Testis (tissue), 5 donors: ENCODE data around the gene PGK1. TPM values are rescaled to one million over a fixed set of nuclear protein-coding genes. Genes with fewer than 3 reads are reported as not detected.
A peak's percentile ranks its signal among the peaks of the same experiment; 100 is the strongest.
"Not testable (repeated sequence)": the region's sequence is repeated elsewhere in the genome, so short reads cannot be mapped to it uniquely, and the experiment has no call there.

Experiments
- DNase-seq: peaks from one replicate; pipeline ENCODE4 v3.0.0-alpha.2; 2019
- H3K27ac ChIP-seq, 2 donors: fragments of 200-600 bp; sonication (generic); one replicate each; pipeline ENCODE4 v1.5.1; 2019
- H3K27me3 ChIP-seq: fragments of 200-600 bp; sonication (generic); one replicate; pipeline ENCODE4 v1.5.1; 2019
- H3K36me3 ChIP-seq: fragments of 200-600 bp; sonication (generic); one replicate; pipeline ENCODE4 v1.5.1; 2017; ENCODE audit warnings: low read depth; ENCODE audit errors: missing control alignments
- H3K4me1 ChIP-seq: fragments of 200-600 bp; sonication (generic); one replicate; pipeline ENCODE4 v1.5.1; 2019
- H3K4me3 ChIP-seq, 2 donors: fragments of 200-600 bp; sonication (generic); one replicate each; pipeline ENCODE4 v1.5.1; 2017 to 2019
- H3K9me3 ChIP-seq: fragments of 200-600 bp; sonication (generic); one replicate; pipeline ENCODE4 v1.5.1; 2017
- POLR2A ChIP-seq: fragments of 450-650 bp; IDR thresholded peaks from one replicate; pipeline ENCODE4 v1.6.1; 2017; ENCODE audit warnings: antibody characterized with exemption, mild to moderate bottlenecking, moderate library complexity
- WGBS, 2 donors: methylation state at CpG; one replicate each; pipeline ENCODE4 v1.1.5; 2018; 5-methylcytosine and 5-hydroxymethylcytosine counted together
- intact Hi-C: fragments of 100-400 bp; cut with DNase I; formaldehyde crosslinking; loops from one replicate; pipeline ENCODE4 v1.15.1; 2023; ENCODE audit warnings: low total_unique reads
- long read RNA-seq, 2 donors: transcript quantifications; one replicate each; lab custom pipeline, GENCODE V29; 2026
- polyA plus RNA-seq: library from polyadenylated mRNA; stranded (reverse); fragments of 350-450 nt; fragmentation: Illumina TruSeq; extraction: RNeasy Lipid Tissue Mini Kit (QIAGEN cat#74804); gene quantifications from one replicate; pipeline ENCODE4 v1.2.3, GENCODE V29; 2014; ENCODE audit warnings: low read depth, low replicate concordance; ENCODE audit not compliant: insufficient read depth
- total RNA-seq, 2 donors: library from RNA; depleted of rRNA; stranded (reverse); fragments of >200 nt; gene quantifications; one replicate each; pipeline ENCODE4 v1.2.3, GENCODE V29; 2016
- TF ChIP-seq, protein P1 (sequence below), 3 experiments: fragments of 450-650 bp in 2 of 3; fragments of 200-600 bp in 1 of 3; sonication (generic) in 1 of 3; IDR thresholded peaks; one replicate each; pipeline ENCODE4 v1.5.1; 2016 to 2019; ENCODE audit warnings: antibody characterized with exemption in 3 of 3, mild to moderate bottlenecking in 2 of 3, moderate library complexity in 1 of 3

Gene PGK1
- total RNA-seq = 10 to 100 TPM; 69.1 to 100.0 TPM
- 109 TPM for polyA plus RNA-seq
- long read RNA-seq, donor 1, full-length matches to known transcripts = 133 of 214 reads
- long read RNA-seq, donor 1, partial matches to known transcripts = 81 of 214 reads
- long read RNA-seq, donor 1, other reads (novel, unspliced or antisense) = 0 of 214 reads
- long read RNA-seq, donor 2, full-length matches to known transcripts = 140 of 187 reads
- long read RNA-seq, donor 2, partial matches to known transcripts = 40 of 187 reads
- long read RNA-seq, donor 2, other reads (novel, unspliced or antisense) = 7 of 187 reads

GRCh38 chrX:78103623-78104446 lies at the start of gene PGK1:
TSS of gene PGK1 (plus strand) at chrX:78104248. CDS start at chrX:78104341, 93 bp downstream.
- TF ChIP-seq, protein P1, sequence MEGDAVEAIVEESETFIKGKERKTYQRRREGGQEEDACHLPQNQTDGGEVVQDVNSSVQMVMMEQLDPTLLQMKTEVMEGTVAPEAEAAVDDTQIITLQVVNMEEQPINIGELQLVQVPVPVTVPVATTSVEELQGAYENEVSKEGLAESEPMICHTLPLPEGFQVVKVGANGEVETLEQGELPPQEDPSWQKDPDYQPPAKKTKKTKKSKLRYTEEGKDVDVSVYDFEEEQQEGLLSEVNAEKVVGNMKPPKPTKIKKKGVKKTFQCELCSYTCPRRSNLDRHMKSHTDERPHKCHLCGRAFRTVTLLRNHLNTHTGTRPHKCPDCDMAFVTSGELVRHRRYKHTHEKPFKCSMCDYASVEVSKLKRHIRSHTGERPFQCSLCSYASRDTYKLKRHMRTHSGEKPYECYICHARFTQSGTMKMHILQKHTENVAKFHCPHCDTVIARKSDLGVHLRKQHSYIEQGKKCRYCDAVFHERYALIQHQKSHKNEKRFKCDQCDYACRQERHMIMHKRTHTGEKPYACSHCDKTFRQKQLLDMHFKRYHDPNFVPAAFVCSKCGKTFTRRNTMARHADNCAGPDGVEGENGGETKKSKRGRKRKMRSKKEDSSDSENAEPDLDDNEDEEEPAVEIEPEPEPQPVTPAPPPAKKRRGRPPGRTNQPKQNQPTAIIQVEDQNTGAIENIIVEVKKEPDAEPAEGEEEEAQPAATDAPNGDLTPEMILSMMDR (IDR thresholded peaks at IDR 0.05) = no peak
- TF ChIP-seq POLR2A = peak; percentile 25
- intact Hi-C loops = no loop called here
- peak within 1 kb of the TSS; percentile 86 to 91 for H3K27ac ChIP-seq
- peak; percentile 95 for DNase-seq
- WGBS, 2 donors = 0% methylated on average over 1 to 15 of the region's 72 CpGs
- H3K4me3 ChIP-seq = peak within 1 kb of the TSS; percentile 67 to 85
- H3K4me1 ChIP-seq = no peaks in the 10 kb centered on the region
- no peaks in the 10 kb centered on the region for H3K9me3 ChIP-seq
- H3K36me3 ChIP-seq = no peaks in the 10 kb centered on the region
- H3K27me3 ChIP-seq = no peaks in the 10 kb centered on the region

- no peaks in the 10 kb centered on the region for H3K4me1 ChIP-seq
- TF ChIP-seq POLR2A = no peak
- TF ChIP-seq, protein P1 (IDR thresholded peaks at IDR 0.05) = no peak
- no peaks in the 10 kb centered on the region for H3K27me3 ChIP-seq
- no peaks in the 10 kb centered on the region for H3K36me3 ChIP-seq
- DNase-seq = no peak
- intact Hi-C loops = no loop called here
- no peak overlapping the region for H3K4me3 ChIP-seq
- H3K27ac ChIP-seq = no peak overlapping the region
- no peaks in the 10 kb centered on the region for H3K9me3 ChIP-seq
Observed at GRCh38 chrX:78063687-78064086, 40.4 kb upstream of the PGK1 start.

DNA sequence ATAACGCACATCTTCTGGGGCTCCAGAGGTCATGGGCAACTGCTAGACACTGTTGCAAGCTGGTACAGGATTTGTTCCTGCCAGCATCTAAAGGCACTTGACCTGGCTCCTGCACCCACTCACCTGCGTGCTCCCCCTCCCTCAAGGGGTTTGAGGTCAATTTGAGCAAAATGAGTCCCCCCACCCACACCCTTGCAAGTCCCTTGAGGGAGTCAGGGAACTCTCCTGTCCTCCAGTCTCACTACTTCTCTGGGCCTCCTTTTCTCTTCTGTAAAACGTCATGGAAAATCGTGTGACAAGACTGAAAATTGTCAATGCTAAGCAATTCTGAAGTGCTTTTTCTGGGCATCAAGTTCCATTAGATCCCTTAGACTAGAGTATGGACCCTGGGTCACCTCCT lies 39.9 kb upstream of the PGK1 start:
- WGBS, 2 donors = 81 to 82% methylated on average over 2 to 4 of the region's 4 CpGs

GRCh38 chrX:78064698-78065601 lies 39.1 kb upstream of the PGK1 start:
- DNase-seq, H3K4me3 ChIP-seq, H3K9me3 ChIP-seq, H3K27me3 ChIP-seq, intact Hi-C loops, H3K36me3 ChIP-seq, H3K4me1 ChIP-seq, H3K27ac ChIP-seq: not testable (repeated sequence)
- WGBS, 2 donors = 81 to 85% methylated on average over 5 to 6 of the region's 6 CpGs

More for the DNA sequence above, 39.9 kb upstream of the PGK1 start:
- Histone ChIP-seq H3K9me3 (no peaks in the 10 kb centered on the region), H3K4me3 (no peak overlapping the region), H3K36me3 (no peaks in the 10 kb centered on the region), H3K27ac (no peak overlapping the region), H3K4me1 (no peaks in the 10 kb centered on the region), H3K27me3 (no peaks in the 10 kb centered on the region)
- DNase-seq = no peak
- no peak for TF ChIP-seq POLR2A
- TF ChIP-seq, protein P1 (IDR thresholded peaks at IDR 0.05) = no peak
- intact Hi-C loops = no loop called here

- intact Hi-C loops = no loop called here
- no peaks in the 10 kb centered on the region for H3K4me1 ChIP-seq
- H3K36me3 ChIP-seq = no peaks in the 10 kb centered on the region
- 100% methylated on average over 1 of the region's 1 CpG for WGBS, 2 donors
- H3K27ac ChIP-seq = no peak overlapping the region
- no peaks in the 10 kb centered on the region for H3K27me3 ChIP-seq
- no peak overlapping the region for H3K4me3 ChIP-seq
- no peaks in the 10 kb centered on the region for H3K9me3 ChIP-seq
- no peak for DNase-seq
- TF ChIP-seq POLR2A = no peak
- TF ChIP-seq, protein P1 (IDR thresholded peaks at IDR 0.05) = no peak
Observed at GRCh38 chrX:78066110-78066509, 37.9 kb upstream of the PGK1 start.
